Renal cortex interstitium (tissue), 11 donors: ENCODE measurements around the gene LY6G5B. TPM values are rescaled to one million over a fixed set of nuclear protein-coding genes. Genes with fewer than 3 reads are reported as not detected.
"Not testable (repeated sequence)": the region's sequence is repeated elsewhere in the genome, so short reads cannot be mapped to it uniquely, and the experiment has no call there.

ENCODE experiments used
- DNase-seq, 11 donors: peaks; one replicate each; pipeline ENCODE4 v3.0.0-alpha.2; 2013; ENCODE audit warnings: low read depth in 9 of 11, low spot score in 4 of 11; ENCODE audit errors: extremely low read depth in 1 of 11
- polyA plus RNA-seq, 3 donors: library from polyadenylated mRNA; unstranded; fragments of 120-200 nt; gene quantifications; one replicate each; pipeline ENCODE4 v1.2.1, GENCODE V29; 2013; ENCODE audit not compliant: insufficient read length in 3 of 3

LY6G5B gene
- polyA plus RNA-seq, 3 donors, result 22.8 to 30.6 (median 25.3) TPM

DNA sequence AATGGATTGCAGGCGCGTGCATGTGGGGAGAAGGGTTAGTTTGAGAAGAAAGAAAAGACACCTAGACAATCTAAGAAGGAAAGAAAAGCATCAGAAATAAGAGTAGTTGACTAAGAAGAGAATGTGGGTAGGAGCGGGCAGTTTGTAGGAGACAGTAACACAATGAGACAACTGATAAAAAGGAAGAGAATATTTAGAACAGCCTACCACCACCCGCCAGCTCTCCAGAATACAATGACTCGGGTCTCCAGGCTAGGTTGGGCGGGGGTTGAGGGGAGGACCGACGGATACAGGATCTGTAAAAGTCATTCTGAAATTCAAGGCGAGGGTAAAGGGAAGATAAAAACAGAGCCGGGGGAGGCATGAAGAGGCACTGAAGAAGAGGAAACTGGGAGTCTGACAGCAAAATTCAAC, 32.6 kb downstream of the LY6G5B start:
- no peak for DNase-seq

- peak; percentile 97 to 99 (median 98) for DNase-seq
These were observed 33.3 kb downstream of the LY6G5B start, which contains the start of gene ABHD16A for GRCh38 chr6:31702819-31703716. ABHD16A (minus strand) TSS chr6:31703324; CDS start chr6:31703281, 43 bp downstream.

- no peak for DNase-seq
These were observed 36.2 kb downstream of the LY6G5B start for GRCh38 chr6:31705931-31706330.

- DNase-seq, result no peak
These were observed 36.8 kb downstream of the LY6G5B start, which contains the start of gene LY6G6F for GRCh38 chr6:31706599-31706998. LY6G6F (plus strand) TSS chr6:31706866; CDS start chr6:31706907, 41 bp downstream.

GRCh38 chr6:31707701-31708100, 37.9 kb downstream of the LY6G5B start:
- DNase-seq, result no peak

DNA sequence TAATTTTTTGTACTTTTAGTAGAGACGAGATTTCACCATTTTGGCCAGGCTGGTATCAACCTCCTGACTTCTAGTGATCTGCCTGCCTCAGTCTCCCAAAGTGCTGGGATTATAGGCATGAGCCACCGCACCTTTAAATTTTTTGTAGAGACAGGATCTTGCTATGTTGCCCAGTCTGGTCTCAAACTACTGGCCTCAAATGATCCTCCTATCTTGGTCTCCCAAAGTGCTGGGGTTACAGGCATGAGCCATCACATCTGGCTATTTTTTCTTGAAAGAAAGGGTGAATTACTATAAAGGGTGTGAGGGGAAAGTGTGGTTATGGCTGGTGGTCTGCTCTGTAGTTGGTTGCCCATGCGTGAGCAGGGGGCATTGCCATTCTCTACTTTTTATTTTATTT, 38.4 kb downstream of the LY6G5B start:
- no peak for DNase-seq

DNA sequence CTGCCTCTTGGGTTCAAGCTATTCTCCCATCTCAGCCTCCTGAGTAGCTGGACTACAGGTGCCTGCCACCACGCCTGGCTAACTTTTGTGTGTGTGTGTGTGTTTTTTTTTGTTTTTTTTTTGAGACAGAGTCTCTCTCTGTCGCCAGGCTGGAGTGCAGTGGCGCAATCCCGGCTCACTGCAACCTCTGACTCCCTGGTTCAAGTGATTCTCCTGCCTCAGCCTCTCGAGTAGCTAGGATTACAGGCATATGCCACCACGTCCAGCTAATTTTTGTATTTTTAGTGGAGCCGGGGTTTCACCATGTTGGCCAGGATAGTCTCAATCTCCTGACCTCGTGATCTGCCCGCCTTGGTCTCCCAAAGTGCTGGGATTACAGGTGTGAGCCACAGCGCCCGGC, 39.4 kb downstream of the LY6G5B start:
- not testable (repeated sequence) for DNase-seq

DNA sequence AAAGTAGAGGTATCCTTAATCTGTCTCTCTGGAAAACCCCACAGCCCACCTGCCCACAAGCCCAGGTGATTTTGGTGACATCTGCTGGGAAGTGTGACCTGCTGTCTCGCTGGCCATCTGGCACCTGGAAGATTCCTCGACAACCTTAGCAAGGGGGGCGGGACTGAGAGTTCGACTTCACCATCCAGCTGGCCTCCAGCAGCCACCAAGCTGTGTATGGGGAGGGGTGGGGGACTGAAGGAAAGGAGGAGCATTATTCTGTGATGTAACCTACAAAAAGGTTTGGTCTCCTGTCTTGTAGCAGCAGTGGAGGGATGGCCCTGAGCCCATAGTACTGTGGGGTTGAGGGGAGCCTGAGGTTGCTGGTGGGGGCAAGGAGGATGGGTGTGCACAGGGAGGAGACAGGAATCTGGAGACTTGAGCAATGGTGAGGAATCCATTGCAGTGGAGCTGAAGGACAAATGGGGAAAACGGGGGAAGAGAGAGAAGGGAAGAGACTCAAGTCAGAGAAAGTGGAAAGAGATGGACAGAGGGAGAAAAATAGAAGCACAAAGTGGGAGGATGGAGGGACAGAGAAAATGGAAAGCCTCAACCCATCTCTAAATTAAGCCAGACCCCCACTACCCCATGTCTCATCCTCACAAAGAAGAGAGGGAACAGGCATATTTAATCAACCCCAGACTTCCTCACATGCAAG, 40.9 kb downstream of the LY6G5B start:
- no peak for DNase-seq

DNA sequence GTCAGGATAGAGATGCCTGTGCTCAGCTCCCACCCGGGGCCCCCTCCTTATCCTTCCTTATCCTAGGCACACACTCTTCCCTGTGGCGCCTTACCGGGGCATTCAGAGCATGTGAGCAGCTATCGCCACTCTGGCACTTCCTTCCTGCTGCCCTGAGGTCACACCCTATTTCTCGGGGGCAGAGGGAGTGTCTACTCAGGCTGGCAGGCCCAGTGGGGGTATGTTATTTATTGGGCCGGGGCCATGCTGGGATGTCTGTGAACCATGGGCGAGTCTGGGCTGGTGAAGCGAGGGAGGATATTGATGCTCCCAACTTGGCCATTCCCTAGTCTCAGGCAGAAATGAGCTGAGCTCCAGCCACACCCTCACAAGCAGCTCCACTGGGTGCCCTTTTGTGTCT, 41.5 kb downstream of the LY6G5B start:
- DNase-seq, result no peak

DNA sequence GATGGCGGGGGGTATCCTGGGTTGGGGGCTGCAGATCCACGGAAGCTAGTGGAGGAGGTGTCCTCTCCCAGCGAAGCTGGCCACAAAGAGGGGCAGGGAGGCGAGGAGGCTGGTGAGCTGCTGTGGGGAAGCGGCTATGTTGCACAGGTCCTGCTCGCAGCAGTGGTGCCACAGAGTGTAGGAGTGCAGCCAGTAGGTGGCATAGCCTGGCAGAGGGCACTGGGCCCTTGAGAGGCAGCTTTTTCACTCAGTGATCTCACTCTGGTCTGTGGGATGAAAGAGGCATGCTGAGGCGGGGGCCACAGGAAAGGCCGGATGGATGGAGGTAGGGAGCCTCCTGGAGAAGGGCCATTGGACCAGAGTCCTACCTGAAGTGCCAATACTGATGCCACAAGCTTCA, 42.5 kb downstream of the LY6G5B start:
- DNase-seq, result no peak

GRCh38 chr6:31713465-31713864, 43.7 kb downstream of the LY6G5B start:
- no peak for DNase-seq

GRCh38 chr6:31713991-31714684, 44.4 kb downstream of the LY6G5B start:
- DNase-seq, result no peak

GRCh38 chr6:31715022-31715958, 45.5 kb downstream of the LY6G5B start, which contains the start of gene LY6G6D:
LY6G6D (plus strand) TSS chr6:31715348; CDS start chr6:31715356, 8 bp downstream.
- DNase-seq, result no peak

GRCh38 chr6:31717499-31718222, 47.9 kb downstream of the LY6G5B start:
- DNase-seq, result no peak

DNA sequence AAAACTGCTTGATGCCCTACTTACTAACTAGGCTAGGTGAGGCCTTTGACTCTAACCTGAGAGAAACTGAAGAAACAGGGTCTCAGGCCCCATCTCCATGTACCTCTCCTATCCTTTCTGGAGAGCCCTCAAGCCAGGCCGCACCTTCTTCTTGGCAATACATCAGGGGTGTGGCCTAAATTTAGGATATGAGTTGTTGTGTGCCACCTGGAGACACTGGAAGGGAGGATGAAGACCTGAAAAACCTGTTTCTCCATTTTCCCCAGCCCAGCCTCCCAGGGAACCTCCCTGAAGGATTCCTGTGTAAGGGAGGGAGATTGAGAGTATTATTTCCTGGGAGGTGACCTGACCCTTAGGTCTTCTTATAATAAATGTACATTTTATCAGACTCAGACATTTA, 48.5 kb downstream of the LY6G5B start:
- DNase-seq, result no peak

DNA sequence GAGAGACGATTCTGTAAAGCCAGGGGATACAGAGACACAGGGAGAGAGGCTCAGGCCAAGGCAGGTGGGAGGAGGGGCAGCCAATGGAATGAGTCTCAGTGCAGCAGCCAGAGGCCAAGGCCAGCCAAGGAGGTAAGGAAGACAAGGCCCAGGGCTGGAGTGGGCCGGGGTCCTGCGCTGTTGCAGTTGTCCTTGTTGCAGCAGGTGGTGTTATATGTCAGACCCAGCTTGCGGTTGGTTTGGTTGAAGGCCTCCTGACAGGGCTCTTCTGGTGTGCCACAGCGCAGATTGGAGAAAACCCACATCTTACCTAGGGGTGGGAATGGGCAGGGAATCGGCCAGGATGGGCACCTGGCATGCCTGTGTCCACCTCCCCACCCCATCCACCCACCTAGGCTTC, 49.2 kb downstream of the LY6G5B start:
- no peak for DNase-seq

DNA sequence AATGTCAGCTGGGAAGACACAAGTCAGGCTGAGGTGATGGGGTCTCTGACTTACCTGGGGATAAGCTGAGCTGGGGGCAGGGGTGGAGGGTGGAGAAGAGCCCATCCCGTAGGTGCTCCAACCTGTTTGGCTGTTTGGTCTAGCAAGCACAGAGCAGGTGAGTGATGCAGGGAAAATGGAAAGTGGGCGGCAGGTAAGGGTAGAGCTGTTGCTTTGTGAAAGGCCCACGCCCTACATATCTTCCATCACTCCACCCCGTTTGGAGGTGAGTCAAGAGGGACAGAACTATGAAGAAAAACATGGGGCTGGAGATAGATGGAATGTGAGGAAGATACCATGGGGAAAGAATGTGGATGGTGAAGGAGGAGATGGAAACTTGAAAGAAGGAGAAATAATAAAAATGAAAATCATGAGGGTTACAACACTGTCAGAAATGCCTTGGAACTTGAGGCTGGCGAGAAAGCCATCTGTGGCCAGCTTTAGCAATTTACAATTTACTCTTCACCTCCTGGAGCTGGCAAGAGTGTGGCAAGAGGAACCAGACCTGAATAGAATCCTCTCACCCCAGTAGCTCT, 50.5 kb downstream of the LY6G5B start:
- no peak for DNase-seq
